HFF-Myc (cell line): Measurements from ENCODE around the gene ZSCAN5A.

Experiments
- DNase-seq: peaks from one replicate; pipeline ENCODE4 v3.0.0-alpha.2; 2011; ENCODE audit warnings: low read depth; ENCODE audit errors: extremely low read depth
- H3K4me3 ChIP-seq: replicated peaks from 2 replicates; pipeline ENCODE4 v1.5.1; 2011; ENCODE audit warnings: low read depth, mild to moderate bottlenecking, control low read depth, low read length
- TF ChIP-seq, protein P1 (sequence below): IDR thresholded peaks from 2 replicates; pipeline ENCODE4 v1.5.1; 2012; ENCODE audit warnings: mild to moderate bottlenecking, low read depth, low read length, control low read depth; ENCODE audit errors: missing control alignments

Gene ZSCAN5A, protein sequence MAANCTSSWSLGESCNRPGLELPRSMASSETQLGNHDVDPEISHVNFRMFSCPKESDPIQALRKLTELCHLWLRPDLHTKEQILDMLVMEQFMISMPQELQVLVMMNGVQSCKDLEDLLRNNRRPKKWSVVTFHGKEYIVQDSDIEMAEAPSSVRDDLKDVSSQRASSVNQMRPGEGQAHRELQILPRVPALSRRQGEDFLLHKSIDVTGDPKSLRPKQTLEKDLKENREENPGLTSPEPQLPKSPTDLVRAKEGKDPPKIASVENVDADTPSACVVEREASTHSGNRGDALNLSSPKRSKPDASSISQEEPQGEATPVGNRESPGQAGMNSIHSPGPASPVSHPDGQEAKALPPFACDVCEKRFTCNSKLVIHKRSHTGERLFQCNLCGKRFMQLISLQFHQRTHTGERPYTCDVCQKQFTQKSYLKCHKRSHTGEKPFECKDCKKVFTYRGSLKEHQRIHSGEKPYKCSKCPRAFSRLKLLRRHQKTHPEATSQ

DNA sequence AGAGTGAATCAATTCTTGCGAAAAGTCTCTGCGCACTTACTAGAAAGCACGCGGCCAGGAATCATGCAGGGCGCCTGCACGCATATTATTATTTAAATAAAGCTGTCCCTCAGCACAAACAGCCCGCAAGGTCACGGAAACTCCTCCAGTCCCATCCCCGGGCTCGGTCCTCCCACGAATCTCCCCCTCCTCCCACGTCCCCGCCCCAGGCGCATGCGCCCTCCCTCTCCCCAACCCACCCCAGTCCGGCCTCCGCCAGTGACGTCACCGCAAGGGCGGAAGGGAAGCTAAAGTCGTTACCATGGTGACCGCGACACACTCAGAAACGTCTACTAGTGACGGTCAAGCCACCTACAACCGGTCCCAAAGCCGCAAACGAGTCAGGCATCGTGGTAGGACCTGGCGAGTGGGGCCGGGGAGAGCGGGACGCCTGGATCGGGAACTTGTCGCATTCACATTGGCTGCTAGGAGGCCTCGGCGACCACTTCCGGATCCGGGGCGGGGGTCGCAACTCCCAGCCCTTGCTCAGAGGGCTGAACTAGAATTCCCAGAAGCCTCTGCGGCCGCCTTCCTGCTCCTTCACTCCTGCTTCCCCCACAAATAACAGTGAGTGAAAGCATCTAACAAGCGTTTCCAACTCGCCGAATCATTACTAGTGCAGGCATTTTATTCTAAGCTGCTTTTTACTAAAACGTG lies at the start of gene ZSCAN5A:
Gene ZSCAN5A, minus strand, starts transcription at position 459 of the 696 bp plus-strand sequence. CDS start 89,793 bp downstream, outside the sequence.
- DNase-seq = peak; percentile 78
- peak within 1 kb of the TSS; percentile 52 for H3K4me3 ChIP-seq
- TF ChIP-seq, protein P1, sequence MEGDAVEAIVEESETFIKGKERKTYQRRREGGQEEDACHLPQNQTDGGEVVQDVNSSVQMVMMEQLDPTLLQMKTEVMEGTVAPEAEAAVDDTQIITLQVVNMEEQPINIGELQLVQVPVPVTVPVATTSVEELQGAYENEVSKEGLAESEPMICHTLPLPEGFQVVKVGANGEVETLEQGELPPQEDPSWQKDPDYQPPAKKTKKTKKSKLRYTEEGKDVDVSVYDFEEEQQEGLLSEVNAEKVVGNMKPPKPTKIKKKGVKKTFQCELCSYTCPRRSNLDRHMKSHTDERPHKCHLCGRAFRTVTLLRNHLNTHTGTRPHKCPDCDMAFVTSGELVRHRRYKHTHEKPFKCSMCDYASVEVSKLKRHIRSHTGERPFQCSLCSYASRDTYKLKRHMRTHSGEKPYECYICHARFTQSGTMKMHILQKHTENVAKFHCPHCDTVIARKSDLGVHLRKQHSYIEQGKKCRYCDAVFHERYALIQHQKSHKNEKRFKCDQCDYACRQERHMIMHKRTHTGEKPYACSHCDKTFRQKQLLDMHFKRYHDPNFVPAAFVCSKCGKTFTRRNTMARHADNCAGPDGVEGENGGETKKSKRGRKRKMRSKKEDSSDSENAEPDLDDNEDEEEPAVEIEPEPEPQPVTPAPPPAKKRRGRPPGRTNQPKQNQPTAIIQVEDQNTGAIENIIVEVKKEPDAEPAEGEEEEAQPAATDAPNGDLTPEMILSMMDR = no peak

DNA sequence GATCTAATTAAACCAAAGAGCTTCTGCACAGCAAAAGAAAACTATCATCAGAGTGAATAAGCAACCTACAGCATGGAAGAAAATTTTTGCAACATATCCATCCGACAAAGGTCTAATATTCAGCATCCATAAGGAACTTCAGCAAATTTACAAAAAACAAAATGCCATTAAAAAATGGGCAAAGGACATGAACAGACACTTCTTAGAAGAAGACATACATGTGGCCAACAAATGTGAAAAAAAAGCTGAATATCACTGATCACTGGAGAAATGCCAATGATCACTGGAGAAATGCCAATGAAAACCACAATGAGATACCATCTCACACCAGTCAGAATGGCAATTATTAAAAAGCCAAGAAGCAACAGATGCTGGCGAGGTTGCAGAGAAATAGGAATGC lies 46.2 kb upstream of the ZSCAN5A start:
- no peak for DNase-seq
- H3K4me3 ChIP-seq = no peak overlapping the region
- TF ChIP-seq, protein P1 = no peak

DNA sequence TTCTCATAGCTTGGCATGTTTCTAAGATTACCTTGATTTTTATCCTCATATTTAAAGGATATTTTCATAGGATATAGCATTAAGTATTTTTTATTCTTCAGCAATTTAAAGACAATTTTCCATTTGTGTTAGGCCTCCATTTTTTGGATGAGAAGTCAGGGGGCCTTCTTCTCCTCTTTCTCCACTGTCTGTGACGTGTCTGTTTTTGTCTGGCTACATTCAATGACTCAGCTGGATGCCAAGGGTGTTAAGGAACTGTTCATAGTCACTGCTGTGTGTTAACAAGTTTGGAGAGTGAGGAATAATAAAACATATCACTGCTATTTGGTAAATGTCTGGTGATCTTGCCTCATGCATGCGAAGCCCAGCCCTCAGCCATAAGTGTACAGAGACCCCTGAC lies 42.3 kb upstream of the ZSCAN5A start:
- H3K4me3 ChIP-seq = no peak overlapping the region
- TF ChIP-seq, protein P1 = no peak
- no peak for DNase-seq

DNA sequence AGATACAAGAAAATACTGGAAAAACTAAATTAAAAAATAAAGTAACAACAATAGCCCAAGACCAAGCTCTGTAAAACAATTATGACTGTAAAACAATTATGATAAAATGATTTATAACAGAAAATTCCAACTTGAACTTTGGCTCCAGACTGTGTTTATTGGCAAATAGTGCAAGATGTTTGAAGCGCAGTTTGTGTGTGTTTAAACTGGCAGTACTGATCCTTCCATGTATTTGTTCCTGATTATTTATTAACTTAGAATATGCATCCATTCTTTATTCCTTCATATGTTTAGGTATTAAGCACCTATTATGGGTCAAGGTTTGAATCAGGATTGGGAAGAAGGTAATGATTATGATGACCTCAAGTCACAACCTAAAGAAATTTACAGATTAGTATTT lies 40.9 kb upstream of the ZSCAN5A start:
- DNase-seq = no peak
- no peak overlapping the region for H3K4me3 ChIP-seq
- TF ChIP-seq, protein P1 = no peak

DNA sequence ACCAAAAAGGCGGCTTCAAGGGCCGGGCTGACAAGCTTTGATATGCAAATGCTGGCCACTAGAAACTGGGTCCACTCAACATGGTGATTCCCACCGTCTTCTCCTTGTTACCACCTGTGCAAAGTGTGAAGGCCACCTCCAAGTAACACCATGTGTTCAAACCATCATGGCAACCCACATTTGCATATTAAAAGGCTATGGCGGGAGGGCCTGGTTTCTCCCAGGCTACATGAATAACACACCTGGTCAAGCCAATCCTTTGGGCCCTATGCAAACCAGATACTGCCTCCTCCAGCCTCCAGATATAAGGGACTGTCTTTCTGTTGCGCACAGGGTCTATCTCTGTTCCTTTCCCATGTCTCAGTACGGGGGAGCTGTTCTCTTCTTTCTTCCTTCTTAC lies 36.6 kb upstream of the ZSCAN5A start:
- TF ChIP-seq, protein P1 = no peak
- DNase-seq = no peak
- no peak overlapping the region for H3K4me3 ChIP-seq

DNA sequence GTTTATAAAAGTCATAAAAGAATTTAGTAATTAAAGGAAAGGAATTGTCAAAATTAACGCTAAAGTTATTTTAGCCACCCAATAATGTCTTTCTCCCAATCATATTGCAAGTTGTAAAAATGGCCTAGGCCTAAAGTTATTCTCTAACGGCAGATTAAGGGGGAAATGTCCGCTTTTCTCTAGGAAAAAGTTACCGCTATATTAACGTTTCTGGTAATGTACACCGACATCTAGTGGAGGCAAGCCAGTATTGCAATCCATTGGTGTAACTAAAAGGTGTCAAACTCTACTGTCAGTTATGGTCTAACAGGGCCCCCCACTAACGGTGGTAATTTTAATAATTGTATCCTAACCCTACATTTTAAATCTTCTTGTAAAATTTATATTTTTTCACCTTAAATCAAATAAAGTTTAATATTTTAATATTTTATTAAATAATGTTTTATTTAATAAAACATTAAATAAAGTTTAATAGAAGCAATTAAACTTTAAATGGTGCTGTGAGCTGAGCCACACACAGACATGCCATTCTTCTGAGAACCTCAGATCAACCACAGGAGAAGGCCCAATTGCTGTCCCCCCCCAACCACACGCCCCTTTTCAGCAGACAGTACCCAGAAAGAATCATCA lies 35.9 kb upstream of the ZSCAN5A start:
- H3K4me3 ChIP-seq = no peak overlapping the region
- TF ChIP-seq, protein P1 = peak; percentile 80
- peak; percentile 21 for DNase-seq
